HG03039 (cell line): ENCODE results near the gene CKLF.
"Not testable (repeated sequence)": the region's sequence is repeated elsewhere in the genome, so short reads cannot be mapped to it uniquely, and the experiment has no call there.

Experiments
- ATAC-seq: cut with Tn5 transposase; IDR thresholded peaks from one replicate; pipeline ENCODE4 v1.9.1; 2021; ENCODE audit warnings: mild to moderate bottlenecking, moderate library complexity; ENCODE audit not compliant: unreplicated experiment

Gene CKLF

DNA sequence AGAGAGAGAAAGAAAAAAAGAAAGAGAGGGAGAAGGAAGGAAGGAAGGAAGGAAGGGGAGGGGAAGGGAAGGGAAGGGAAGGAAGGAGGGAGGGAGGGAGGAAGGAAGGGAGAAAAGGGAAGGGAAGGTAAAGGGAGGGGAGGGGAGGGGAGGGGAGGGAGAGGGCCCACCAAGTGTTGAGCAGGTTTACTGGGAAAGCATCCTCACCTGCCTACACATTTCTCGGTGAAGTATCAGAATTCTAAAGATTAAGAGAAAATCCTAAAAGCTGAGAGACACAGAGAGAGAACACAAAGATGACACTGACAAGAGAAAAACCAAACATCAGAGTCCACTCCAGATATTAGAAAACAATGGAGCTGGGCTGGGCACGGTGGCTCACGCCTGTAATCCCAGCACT, 39.9 kb downstream of the CKLF start:
- ATAC-seq, result no peak

DNA sequence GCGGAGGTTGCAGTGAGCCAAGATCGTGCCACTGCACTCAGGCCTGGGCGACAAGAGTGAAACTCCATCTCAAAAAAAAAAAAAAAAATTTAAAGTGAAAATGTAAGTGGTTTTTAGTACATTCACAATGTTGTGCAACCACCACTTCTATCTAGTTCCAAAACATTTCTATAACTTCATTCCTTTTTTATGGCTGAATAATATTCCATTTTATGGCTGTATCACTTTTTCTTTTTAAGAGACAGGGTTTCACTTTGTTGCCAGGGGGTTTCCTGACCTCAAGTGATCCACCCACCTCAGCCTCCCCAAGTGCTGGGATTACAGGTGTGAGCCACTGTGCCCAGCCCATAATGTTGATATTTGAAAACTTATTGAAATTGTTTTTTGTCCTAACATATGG, 40.4 kb downstream of the CKLF start:
- ATAC-seq, result no peak

DNA sequence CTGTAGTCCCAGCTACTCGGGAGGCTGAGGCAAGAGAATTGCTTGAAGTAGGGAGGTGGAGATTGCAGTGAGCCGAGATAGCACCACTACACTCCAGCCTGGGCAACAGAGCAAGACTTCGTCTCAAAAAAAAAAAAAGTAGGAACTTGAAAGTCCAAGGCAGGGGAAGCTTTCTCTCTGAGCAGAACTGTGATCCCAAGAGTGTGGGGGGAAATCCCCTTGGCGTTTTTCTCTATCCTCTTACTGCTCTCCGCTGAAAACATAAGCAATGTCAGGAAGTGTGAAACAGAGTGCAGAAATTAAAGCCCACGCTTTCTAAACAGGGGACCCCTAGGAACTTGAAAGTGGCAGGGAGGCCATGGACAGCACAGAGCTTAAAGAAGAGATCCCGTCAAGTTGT, 42.4 kb downstream of the CKLF start:
- ATAC-seq, result no peak

GRCh38 chr16:66596559-66596958, 44.2 kb downstream of the CKLF start:
- not testable (repeated sequence) for ATAC-seq

DNA sequence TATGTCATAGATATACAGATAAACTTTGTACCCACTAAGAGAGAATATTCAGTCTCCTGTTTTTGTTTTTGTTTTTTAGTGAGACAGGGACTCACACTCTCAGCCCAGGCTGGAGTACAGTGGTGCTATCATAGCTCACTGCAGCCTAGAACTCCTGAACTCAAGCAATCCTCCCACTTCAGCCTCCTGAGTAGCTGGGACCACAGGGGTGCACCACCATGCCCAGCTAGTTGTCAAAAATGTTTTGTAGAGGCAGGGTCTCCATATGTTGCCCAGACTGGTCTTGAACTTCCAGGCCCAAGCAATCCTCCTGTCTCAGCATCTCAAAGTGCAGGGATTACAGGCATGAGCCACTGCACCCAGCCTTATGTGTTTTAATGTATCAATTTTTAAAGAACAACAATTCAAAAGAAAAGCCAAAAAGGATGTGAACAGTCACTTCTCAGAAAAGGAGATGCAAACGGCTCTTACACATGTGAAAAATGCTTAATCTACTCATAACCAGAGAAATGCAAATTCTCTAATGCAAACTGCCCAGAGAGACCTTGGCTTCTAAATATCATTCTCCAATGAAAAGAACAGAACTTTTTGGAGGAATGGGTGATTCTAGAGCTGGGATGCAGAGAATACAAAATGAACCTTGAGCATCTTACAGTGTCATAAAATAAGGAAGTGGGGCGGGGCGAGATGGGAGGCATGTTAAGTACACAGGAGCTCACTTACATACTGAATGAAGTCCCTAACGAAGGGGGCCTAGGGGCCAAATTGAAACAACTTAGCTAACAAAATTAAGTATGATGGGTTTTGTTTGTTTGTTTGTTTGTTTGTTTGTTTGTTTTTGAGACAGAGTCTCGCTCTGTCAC, 44.8 kb downstream of the CKLF start:
- ATAC-seq, result no peak

DNA sequence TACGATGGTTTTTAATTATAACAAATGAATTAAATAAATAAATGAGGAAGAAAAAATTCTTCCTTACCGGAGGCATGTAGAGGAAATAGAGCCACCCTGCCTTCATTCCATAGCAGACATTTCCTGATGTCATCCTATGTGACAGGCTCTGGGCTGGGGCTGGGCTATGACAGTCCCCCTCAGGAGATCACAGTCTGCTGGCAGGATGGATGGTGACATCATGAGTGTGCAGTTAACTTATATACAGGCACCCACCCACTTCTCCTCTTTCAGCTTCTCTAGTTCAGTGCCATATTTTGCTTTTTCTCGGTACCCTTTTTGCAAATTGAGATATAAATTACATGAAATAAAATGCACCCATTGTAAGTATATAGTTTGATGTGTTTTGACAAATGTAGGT, 45.7 kb downstream of the CKLF start:
- no peak for ATAC-seq

GRCh38 chr16:66599726-66600125, 47.4 kb downstream of the CKLF start:
- no peak for ATAC-seq

GRCh38 chr16:66600477-66600876, 48.1 kb downstream of the CKLF start:
- no peak for ATAC-seq

DNA sequence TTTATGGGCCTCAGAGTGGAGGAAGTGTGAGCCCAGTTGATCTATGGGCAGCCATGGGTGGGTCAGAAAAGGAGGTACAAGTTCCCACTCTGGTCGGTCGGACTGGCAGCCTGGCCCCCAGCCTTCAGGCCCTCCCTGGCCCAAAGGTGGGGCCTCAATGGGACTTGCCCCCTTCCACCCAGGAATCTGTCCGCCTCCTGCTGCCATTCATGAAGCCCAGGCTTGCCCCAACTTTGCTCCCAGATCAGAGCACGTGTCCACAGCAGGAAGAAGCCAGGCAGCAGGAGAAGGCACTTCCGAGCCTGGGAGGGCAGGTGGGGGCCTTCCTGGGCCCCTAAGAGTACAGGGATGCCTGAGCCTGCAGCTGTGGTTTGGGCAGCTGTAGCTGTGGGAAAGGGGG, 49.1 kb downstream of the CKLF start:
- ATAC-seq, result no peak

DNA sequence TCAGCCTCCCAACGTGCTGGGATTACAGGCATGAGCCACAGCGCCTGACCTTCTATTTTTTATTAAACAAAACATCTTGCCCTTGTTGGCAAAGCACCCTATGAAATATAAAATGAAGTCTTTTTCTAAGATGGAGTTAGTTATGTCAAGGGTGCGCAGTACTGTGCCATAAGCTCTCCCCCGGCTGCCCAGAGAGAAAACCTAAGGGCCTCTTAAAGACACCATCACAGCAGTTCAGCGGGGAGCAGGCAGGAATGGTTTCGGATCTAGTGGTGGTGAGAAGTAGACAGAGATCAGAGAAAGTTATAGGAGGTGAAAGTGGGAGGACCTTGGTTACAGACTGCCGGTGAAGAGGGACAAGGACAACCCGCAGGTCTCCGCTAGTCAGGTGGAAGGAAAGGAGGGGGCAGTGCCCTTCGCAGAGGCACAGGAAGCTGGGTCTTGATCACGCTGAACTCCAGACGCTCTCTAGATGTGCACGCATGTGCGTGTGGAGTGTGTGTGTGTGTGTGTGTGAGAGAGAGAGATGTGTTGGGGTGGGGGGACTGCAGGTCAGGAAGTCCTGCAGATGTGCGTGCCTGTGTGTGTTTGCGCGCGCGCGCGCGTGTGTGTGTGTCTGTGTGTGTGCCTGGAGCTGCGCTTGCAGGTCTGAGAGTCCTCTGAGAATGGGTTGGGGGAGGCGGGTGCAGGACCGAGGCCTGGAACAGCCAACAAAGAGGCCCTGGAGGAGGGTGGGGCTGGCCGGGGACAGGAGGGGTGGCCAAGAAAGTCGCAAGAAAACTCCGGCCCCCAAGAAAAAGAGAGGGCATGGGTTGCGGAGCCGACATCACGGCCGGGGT, 51.4 kb downstream of the CKLF start:
- ATAC-seq, result no peak

GRCh38 chr16:66604376-66605176, 52.2 kb downstream of the CKLF start, which contains the start of gene CMTM3:
CMTM3 (plus strand) TSS chr16:66604704; CDS start chr16:66604806, 102 bp downstream.
- peak; percentile 55 for ATAC-seq

DNA sequence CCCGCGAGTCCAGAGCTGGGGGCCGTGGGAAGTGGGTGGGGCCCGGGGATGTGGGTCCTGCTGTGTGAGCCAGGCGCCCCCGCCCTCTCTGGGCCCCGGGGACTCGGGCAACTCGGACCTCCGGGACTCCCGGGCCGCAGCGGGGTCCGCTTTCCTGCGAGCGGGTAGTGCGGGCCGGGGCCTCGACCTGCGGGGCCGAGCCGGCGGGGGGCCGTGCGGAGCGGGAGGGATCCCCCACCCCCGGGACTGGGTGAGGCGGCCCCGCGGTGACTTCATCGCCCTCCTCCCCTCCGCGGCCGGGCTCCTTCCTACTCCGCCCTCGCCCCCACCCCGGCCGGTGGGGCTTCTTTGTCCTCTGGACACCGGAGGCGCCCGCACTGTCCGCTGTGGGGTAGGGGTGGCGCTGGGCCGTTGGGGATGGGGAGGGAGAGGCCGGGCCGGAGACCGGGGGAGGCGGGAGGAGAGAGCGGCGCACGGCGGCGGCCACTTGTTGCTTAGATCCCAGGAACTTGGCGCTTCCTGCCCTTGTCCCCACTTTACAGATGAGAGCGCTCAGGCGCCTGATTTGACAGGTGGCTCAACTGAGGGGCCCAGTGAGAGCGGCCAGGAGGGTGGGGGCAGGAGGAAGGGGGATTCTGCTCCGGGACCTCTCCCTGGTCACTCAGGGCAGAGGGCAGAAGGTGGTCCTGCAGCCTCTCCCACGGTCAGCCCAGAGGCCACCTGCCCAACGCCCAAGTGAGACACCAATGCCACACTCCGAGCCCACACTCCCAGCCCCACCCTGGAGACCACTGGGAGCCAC, 53.0 kb downstream of the CKLF start:
- ATAC-seq, result peak; percentile 8

DNA sequence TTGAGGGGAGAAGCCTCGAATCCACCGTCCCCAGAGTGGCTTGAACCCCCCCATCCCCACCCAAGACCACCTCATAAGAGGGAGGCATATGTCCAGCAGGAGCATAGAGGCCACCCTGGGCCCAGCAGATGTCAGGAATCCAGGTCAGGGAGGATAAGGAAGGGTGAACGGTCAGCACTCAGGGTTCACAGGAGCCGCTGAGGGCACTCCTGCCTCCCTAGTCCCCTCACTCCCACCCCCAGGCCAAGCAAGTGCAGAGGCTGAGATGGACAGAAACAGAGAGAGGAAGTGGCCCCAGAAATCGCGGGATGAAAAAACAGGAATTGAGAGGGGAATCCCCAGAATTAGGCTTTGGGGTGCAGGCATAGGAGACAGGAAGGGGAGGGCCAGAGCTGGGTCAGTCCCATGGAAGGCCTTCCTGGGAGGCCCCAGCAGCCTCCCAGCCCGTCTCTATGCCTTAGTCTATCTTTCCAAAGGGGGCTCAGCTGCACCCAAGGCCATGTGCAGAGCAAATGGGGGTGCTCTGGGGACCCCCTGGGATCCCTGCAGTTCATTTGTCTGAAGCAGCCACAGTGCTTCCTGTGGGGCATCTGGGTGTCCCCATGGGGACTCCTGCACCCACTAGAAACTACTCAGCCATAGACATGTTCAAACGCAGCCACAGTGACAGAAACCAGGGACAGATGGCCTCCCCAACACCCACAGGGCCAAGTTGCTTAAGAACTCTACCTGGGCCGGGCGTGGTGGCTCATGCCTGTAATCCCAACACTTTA, 53.8 kb downstream of the CKLF start:
- ATAC-seq, result no peak

DNA sequence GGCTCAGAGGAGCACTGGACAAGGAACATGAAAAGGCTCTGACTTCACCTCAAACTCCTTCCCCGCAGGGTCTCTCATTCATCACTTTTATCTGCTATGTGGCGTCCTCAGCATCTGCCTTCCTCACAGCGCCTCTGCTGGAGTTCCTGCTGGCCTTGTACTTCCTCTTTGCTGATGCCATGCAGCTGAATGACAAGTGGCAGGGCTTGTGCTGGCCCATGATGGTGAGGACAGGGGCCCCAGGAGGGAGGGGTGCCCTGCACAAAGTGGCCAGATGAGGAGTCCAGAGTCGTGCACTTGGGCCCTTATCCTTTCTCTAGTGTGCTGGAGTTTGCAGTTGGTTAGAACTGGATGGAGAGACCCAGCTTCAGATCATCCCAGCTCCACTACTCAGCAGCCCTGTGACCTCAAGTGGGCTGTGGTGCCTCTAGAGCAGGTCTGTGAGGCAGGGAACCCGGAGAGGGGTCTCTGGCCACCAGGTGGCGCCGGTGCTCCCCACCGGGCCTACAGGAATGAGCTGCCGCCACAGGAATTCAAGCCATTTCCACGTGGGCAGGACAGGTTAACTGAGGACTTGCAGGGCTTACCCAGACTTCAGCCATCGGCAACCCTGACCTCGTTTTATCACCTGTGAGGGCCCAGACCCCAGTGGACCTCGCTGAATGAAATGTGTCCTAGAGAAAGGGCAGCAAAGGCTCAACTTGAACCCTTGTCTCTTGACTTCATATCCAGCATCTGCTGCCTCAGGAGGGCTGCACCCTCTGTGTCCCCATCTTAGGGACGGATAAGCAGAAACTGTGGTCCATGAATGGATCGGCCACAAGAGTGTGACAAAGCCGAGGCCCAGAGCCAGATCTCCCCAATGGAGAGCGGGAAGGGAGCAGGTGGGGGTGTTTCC, 56.1 kb downstream of the CKLF start:
- ATAC-seq, result peak; percentile 46

- ATAC-seq, result no peak
Observed at GRCh38 chr16:66609139-66609510, 56.7 kb downstream of the CKLF start.

- no peak for ATAC-seq
Observed at GRCh38 chr16:66610111-66610820, 57.9 kb downstream of the CKLF start.

GRCh38 chr16:66611911-66612310, 59.5 kb downstream of the CKLF start:
- ATAC-seq, result not testable (repeated sequence)

- no peak for ATAC-seq
Observed at GRCh38 chr16:66612422-66612821, 60.0 kb downstream of the CKLF start.
